Ovary (tissue), 3 donors: ENCODE results near the gene FARS2.

ENCODE experiments used
- EP300 ChIP-seq: sonication (generic); formaldehyde crosslinking; IDR thresholded peaks from one replicate; pipeline ENCODE4 v1.6.1; 2017; ENCODE audit warnings: antibody characterized with exemption
- TF ChIP-seq, protein P1 (sequence below), 3 donors: fragments of 450-650 bp in 2 of 3; fragments of 200-600 bp in 1 of 3; IDR thresholded peaks; one replicate each; pipeline versions ENCODE4 v1.5.1 to v1.8.0; 2016 to 2022; ENCODE audit warnings: antibody characterized with exemption in 3 of 3, mild to moderate bottlenecking in 1 of 3
- donor health status: DM: no; HTN: no; CAD: no.

- TF ChIP-seq, protein P1, sequence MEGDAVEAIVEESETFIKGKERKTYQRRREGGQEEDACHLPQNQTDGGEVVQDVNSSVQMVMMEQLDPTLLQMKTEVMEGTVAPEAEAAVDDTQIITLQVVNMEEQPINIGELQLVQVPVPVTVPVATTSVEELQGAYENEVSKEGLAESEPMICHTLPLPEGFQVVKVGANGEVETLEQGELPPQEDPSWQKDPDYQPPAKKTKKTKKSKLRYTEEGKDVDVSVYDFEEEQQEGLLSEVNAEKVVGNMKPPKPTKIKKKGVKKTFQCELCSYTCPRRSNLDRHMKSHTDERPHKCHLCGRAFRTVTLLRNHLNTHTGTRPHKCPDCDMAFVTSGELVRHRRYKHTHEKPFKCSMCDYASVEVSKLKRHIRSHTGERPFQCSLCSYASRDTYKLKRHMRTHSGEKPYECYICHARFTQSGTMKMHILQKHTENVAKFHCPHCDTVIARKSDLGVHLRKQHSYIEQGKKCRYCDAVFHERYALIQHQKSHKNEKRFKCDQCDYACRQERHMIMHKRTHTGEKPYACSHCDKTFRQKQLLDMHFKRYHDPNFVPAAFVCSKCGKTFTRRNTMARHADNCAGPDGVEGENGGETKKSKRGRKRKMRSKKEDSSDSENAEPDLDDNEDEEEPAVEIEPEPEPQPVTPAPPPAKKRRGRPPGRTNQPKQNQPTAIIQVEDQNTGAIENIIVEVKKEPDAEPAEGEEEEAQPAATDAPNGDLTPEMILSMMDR (IDR thresholded peaks at IDR 0.05): no peak
- no peak for TF ChIP-seq EP300
Observed at GRCh38 chr6:5623769-5624168, 362.5 kb downstream of the FARS2 start.
